NCI-H345 treated with DMSO at 0.1 percent for 48 hours (cell line): ENCODE results near the gene SRSF1.

ENCODE experiments used
- DNase-seq: peaks from one replicate; lab custom pipeline; 2025; ENCODE audit not compliant: unreplicated experiment; lab: John Stamatoyannopoulos, UW

The SRSF1 gene

GRCh38 chr17:58019039-58019438, 12.0 kb upstream of the SRSF1 start:
- DNase-seq = no peak

- DNase-seq = no peak
These were observed 3.2 kb upstream of the SRSF1 start for GRCh38 chr17:58010067-58010799.

- no peak for DNase-seq
These were observed 998 bp upstream of the SRSF1 start for GRCh38 chr17:58007781-58008706.

GRCh38 chr17:58006560-58006923, 504 bp downstream of the SRSF1 start:
- DNase-seq = peak; percentile 31

GRCh38 chr17:58005728-58006559, 1.1 kb downstream of the SRSF1 start:
- DNase-seq = no peak

- no peak for DNase-seq
These were observed 1.9 kb downstream of the SRSF1 start for GRCh38 chr17:58005031-58005727.

- DNase-seq = no peak
These were observed 3.0 kb downstream of the SRSF1 start for GRCh38 chr17:58004060-58004459.

- DNase-seq = no peak
These were observed 4.1 kb downstream of the SRSF1 start for GRCh38 chr17:58002973-58003372.

GRCh38 chr17:58002154-58002948, 4.7 kb downstream of the SRSF1 start:
- no peak for DNase-seq

- DNase-seq = no peak
These were observed 5.5 kb downstream of the SRSF1 start for GRCh38 chr17:58001461-58002124.

GRCh38 chr17:57999496-58000017, 7.5 kb downstream of the SRSF1 start:
- peak; percentile 79 for DNase-seq

GRCh38 chr17:57999010-57999495, 8.0 kb downstream of the SRSF1 start:
- DNase-seq = no peak

GRCh38 chr17:57997085-57997809, 9.8 kb downstream of the SRSF1 start:
- no peak for DNase-seq

- peak; percentile 77 for DNase-seq
These were observed 11.7 kb downstream of the SRSF1 start for GRCh38 chr17:57995076-57995956.

GRCh38 chr17:57994436-57994835, 12.6 kb downstream of the SRSF1 start:
- no peak for DNase-seq

- DNase-seq = peak; percentile 56
These were observed 13.3 kb downstream of the SRSF1 start for GRCh38 chr17:57993471-57994365.
